GM23338 (cell line): ENCODE measurements around the gene RBM14. TPM values are rescaled to one million over a fixed set of nuclear protein-coding genes. Genes with fewer than 3 reads are reported as not detected.
"Not testable (repeated sequence)": the region's sequence is repeated elsewhere in the genome, so short reads cannot be mapped to it uniquely, and the experiment has no call there.

Source experiments
- ATAC-seq: fragments of 200-7000 bp; cut with Tn5 transposase; 3 replicates; pipeline ENCODE4 v1.9.1; 2020
- DNase-seq: peaks from one replicate; pipeline ENCODE4 v3.0.0-alpha.2; 2015; ENCODE audit warnings: low spot score
- H2AFZ ChIP-seq: fragments of 200-600 bp; sonication (generic); 2 replicates; pipeline ENCODE4 v1.8.0; 2016; ENCODE audit warnings: antibody characterized with exemption, mild to moderate bottlenecking, moderate library complexity
- H3F3A ChIP-seq: fragments of 200-600 bp; sonication (generic); replicated peaks from 2 replicates; pipeline ENCODE4 v1.8.0; 2017; ENCODE audit warnings: antibody characterized with exemption, mixed run types, low read depth
- H3K27ac ChIP-seq: fragments of 200-600 bp; sonication (generic); 2 replicates; pipeline ENCODE4 v1.6.1; 2016; ENCODE audit warnings: low read depth
- H3K27me3 ChIP-seq: fragments of 200-600 bp; sonication (generic); 2 replicates; pipeline ENCODE4 v1.8.0; 2016; ENCODE audit warnings: mild to moderate bottlenecking, mixed run types, moderate library complexity; ENCODE audit not compliant: insufficient read depth
- H3K36me3 ChIP-seq: fragments of 200-600 bp; sonication (generic); 2 replicates; pipeline ENCODE4 v1.8.0; 2016; ENCODE audit warnings: mild to moderate bottlenecking; ENCODE audit not compliant: insufficient read depth
- H3K4me1 ChIP-seq: fragments of 200-600 bp; sonication (generic); 2 replicates; pipeline ENCODE4 v1.8.0; 2016; ENCODE audit warnings: mild to moderate bottlenecking, moderate library complexity; ENCODE audit not compliant: insufficient read depth
- H3K4me2 ChIP-seq: fragments of 200-600 bp; sonication (generic); 2 replicates; pipeline ENCODE4 v1.7.1; 2017; ENCODE audit warnings: mixed run types
- H3K4me3 ChIP-seq: fragments of 200-600 bp; sonication (generic); 2 replicates; pipeline ENCODE4 v1.6.1; 2016; ENCODE audit warnings: mixed run types
- H3K79me2 ChIP-seq: fragments of 200-600 bp; sonication (generic); replicated peaks from 2 replicates; pipeline ENCODE4 v1.8.0; 2017; ENCODE audit warnings: mild to moderate bottlenecking; ENCODE audit not compliant: insufficient read depth
- H3K9me2 ChIP-seq: fragments of 200-600 bp; sonication (generic); 2 replicates; pipeline ENCODE4 v1.8.0; 2017; ENCODE audit not compliant: insufficient read depth
- H4K20me1 ChIP-seq: fragments of 200-600 bp; sonication (generic); replicated peaks from 2 replicates; pipeline ENCODE4 v1.8.0; 2017; ENCODE audit warnings: mild to moderate bottlenecking; ENCODE audit not compliant: insufficient read depth
- H3K27ac Mint-ChIP-seq: 2 replicates; pipeline ENCODE4 v1.8.0; 2020; ENCODE audit warnings: inconsistent platforms, mild to moderate bottlenecking, moderate library complexity, mixed read lengths
- H3K27me3 Mint-ChIP-seq: 3 replicates; pipeline ENCODE4 v1.8.0; 2022; ENCODE audit warnings: low read depth, mild to moderate bottlenecking, moderate library complexity, mixed read lengths, inconsistent platforms; ENCODE audit not compliant: insufficient read depth, poor library complexity
- H3K36me3 Mint-ChIP-seq: 3 replicates; pipeline ENCODE4 v1.8.0; 2021; ENCODE audit warnings: low read depth, mild to moderate bottlenecking, inconsistent platforms, moderate library complexity, mixed read lengths
- H3K4me1 Mint-ChIP-seq: 3 replicates; pipeline ENCODE4 v1.8.0; 2020; ENCODE audit warnings: mild to moderate bottlenecking, inconsistent platforms, mixed read lengths
- H3K4me3 Mint-ChIP-seq: 3 replicates; pipeline ENCODE4 v1.8.0; 2021; ENCODE audit warnings: moderate library complexity, mild to moderate bottlenecking, inconsistent platforms, mixed read lengths
- H3K9me3 Mint-ChIP-seq: 3 replicates; pipeline ENCODE4 v1.8.0; 2020; ENCODE audit warnings: moderate library complexity, mild to moderate bottlenecking, inconsistent platforms, mixed read lengths
- EZH2phosphoT487 ChIP-seq: fragments of 200-600 bp; sonication (generic); IDR thresholded peaks from one replicate; pipeline ENCODE4 v1.8.1; 2018; ENCODE audit warnings: antibody characterized with exemption; ENCODE audit not compliant: unreplicated experiment
- JUNB ChIP-seq: IDR thresholded peaks from one replicate; pipeline ENCODE4 v1.6.1; 2016; ENCODE audit warnings: antibody characterized with exemption; ENCODE audit not compliant: unreplicated experiment
- POLR2AphosphoS5 ChIP-seq: IDR thresholded peaks from 2 replicates; pipeline ENCODE4 v1.6.1; 2016; ENCODE audit warnings: antibody characterized with exemption, low read depth
- STAT1 ChIP-seq: IDR thresholded peaks from one replicate; pipeline ENCODE4 v1.6.1; 2016; ENCODE audit warnings: antibody characterized with exemption; ENCODE audit not compliant: unreplicated experiment
- ZNF114 ChIP-seq: fragments of 250-450 bp; sonication (Bioruptor Pico); IDR thresholded peaks from 2 replicates; pipeline ENCODE4 v1.5.0; 2020; ENCODE audit warnings: mild to moderate bottlenecking, moderate library complexity
- ZNF331 ChIP-seq: fragments of 250-450 bp; sonication (Bioruptor Pico); IDR thresholded peaks from 2 replicates; pipeline ENCODE4 v1.5.0; 2020; ENCODE audit warnings: low read depth, mild to moderate bottlenecking, moderate library complexity
- polyA plus RNA-seq: library from polyadenylated mRNA; unstranded; fragments of >200 nt; fragmentation: Nextera tagmentation; extraction: Ambion mirVana; gene quantifications from 2 replicates; pipeline ENCODE4 v1.2.1, GENCODE V29; 2016
- total RNA-seq: library from RNA; depleted of rRNA; stranded (reverse); fragments of >200 nt; shearing (Covaris generic); gene quantifications from 2 replicates; pipeline ENCODE4 v1.2.3, GENCODE V29; 2014
- TF ChIP-seq, protein P1 (sequence below): IDR thresholded peaks from one replicate; pipeline ENCODE4 v1.6.1; 2018; ENCODE audit warnings: antibody characterized with exemption; ENCODE audit not compliant: unreplicated experiment
- TF ChIP-seq, protein P2 (sequence below): fragments of 250-450 bp; sonication (Bioruptor Pico); IDR thresholded peaks from 2 replicates; pipeline ENCODE4 v1.5.0; 2020; ENCODE audit warnings: mild to moderate bottlenecking, moderate library complexity

RBM14 gene
- total and polyA plus RNA-seq, 2 experiments from 2014 or later: 45.4 to 83.5 TPM

DNA sequence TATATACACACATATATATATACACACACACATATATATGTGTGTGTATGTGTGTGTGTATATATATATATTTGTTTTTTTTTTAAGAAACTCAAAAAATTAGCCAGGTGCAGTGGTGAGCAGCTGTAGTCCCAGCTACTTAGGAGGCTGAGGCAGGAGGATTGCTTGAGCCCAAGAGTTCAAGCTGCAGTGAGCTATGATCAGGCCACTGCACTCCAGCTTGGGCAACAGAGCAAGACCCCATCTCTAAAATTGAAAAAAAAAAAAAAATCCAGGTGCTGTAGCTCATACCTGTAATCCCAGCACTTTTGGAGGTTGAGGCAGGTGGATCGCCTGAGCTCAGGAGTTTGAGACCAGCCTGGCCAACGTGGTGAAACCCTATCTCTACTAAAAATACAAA, 27.1 kb upstream of the RBM14 start:
- not testable (repeated sequence) for H3K27me3 ChIP-seq, H3K27ac ChIP-seq, H3K27ac Mint-ChIP-seq, H3K9me2 ChIP-seq, H3K36me3 ChIP-seq, H3K4me3 ChIP-seq, DNase-seq, H3K79me2 ChIP-seq, H2AFZ ChIP-seq, H3K4me3 Mint-ChIP-seq, H3K4me2 ChIP-seq, ATAC-seq, H4K20me1 ChIP-seq
- Mint-ChIP-seq H3K4me1 (peaks cover 12% of the 10 kb centered on the region), H3K27me3 (peaks cover 21% of the 10 kb centered on the region), H3K9me3 (peaks cover 60% of the 10 kb centered on the region), H3K36me3 (peaks cover 28% of the 10 kb centered on the region)
- Histone ChIP-seq H3F3A (0 out of 2 replicates have a peak, but pooled peaks cover 10% of the 10 kb centered on the region), H3K4me1 (peaks cover 10% of the 10 kb centered on the region; the same call in 1 of the 2 replicates)

DNA sequence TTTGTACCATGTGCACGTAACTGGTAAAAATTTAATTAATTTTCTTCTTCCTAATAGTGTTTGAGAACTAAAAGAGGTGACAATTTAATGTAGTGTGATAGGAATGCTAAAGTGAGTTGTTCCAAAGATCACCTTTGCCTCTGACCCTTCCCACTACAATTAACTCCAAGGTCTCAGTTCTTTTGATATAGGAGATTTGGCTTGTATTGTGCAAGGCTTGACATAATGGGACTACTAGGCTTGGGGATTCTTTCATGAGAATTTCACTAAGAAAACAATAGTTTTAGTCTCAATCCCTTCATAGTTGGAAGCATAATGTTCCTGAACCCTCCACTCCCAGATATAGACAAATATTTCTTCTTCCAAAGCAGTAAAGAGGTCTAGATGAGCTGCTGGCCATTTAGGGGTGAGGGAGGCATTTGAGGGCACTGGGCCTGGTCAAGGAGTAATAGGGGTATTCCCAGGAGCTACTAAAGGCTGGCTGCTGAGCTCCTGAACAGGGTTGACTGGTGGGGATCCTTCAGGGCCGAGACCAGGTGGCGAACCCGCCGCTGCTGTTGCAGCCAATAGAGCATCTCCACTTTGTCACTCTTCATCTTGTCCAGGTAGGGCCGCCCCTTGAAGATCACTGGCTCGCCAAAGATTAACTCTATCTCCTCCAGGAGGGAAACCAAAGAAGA, 26.3 kb upstream of the RBM14 start:
- Histone ChIP-seq H3F3A (0 out of 2 replicates have a peak, but pooled peaks cover 10% of the 10 kb centered on the region), H3K27me3 (0 out of 2 replicates have a peak, but pooled peaks cover 7% of the 10 kb centered on the region), H3K4me3 (no peak overlapping the region), H3K79me2 (no peaks in the 10 kb centered on the region; the same call in 1 of the 2 replicates), H2AFZ (no peak overlapping the region), H3K27ac (no peak overlapping the region), H4K20me1 (no peaks in the 10 kb centered on the region), H3K4me1 (peaks cover 10% of the 10 kb centered on the region; the same call in 1 of the 2 replicates), H3K4me2 (no peak overlapping the region), H3K36me3 (no peaks in the 10 kb centered on the region; the same call in 1 of the 2 replicates), H3K9me2 (no peaks in the 10 kb centered on the region)
- DNase-seq (no peak), ATAC-seq (no peak)
- Mint-ChIP-seq H3K4me1 (peaks cover 12% of the 10 kb centered on the region), H3K27me3 (peaks cover 21% of the 10 kb centered on the region), H3K4me3 (no peak overlapping the region), H3K36me3 (peaks cover 25% of the 10 kb centered on the region), H3K9me3 (peaks cover 55% of the 10 kb centered on the region), H3K27ac (no peak overlapping the region)
- TF ChIP-seq, protein P1, sequence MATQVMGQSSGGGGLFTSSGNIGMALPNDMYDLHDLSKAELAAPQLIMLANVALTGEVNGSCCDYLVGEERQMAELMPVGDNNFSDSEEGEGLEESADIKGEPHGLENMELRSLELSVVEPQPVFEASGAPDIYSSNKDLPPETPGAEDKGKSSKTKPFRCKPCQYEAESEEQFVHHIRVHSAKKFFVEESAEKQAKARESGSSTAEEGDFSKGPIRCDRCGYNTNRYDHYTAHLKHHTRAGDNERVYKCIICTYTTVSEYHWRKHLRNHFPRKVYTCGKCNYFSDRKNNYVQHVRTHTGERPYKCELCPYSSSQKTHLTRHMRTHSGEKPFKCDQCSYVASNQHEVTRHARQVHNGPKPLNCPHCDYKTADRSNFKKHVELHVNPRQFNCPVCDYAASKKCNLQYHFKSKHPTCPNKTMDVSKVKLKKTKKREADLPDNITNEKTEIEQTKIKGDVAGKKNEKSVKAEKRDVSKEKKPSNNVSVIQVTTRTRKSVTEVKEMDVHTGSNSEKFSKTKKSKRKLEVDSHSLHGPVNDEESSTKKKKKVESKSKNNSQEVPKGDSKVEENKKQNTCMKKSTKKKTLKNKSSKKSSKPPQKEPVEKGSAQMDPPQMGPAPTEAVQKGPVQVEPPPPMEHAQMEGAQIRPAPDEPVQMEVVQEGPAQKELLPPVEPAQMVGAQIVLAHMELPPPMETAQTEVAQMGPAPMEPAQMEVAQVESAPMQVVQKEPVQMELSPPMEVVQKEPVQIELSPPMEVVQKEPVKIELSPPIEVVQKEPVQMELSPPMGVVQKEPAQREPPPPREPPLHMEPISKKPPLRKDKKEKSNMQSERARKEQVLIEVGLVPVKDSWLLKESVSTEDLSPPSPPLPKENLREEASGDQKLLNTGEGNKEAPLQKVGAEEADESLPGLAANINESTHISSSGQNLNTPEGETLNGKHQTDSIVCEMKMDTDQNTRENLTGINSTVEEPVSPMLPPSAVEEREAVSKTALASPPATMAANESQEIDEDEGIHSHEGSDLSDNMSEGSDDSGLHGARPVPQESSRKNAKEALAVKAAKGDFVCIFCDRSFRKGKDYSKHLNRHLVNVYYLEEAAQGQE: no peak
- TF ChIP-seq ZNF331 (CRISPR knock-in tag) (no peak), ZNF114 (CRISPR knock-in tag) (no peak), EZH2phosphoT487 (no peak), JUNB (no peak), POLR2AphosphoS5 (no peak), STAT1 (no peak)
- TF ChIP-seq, protein P2, sequence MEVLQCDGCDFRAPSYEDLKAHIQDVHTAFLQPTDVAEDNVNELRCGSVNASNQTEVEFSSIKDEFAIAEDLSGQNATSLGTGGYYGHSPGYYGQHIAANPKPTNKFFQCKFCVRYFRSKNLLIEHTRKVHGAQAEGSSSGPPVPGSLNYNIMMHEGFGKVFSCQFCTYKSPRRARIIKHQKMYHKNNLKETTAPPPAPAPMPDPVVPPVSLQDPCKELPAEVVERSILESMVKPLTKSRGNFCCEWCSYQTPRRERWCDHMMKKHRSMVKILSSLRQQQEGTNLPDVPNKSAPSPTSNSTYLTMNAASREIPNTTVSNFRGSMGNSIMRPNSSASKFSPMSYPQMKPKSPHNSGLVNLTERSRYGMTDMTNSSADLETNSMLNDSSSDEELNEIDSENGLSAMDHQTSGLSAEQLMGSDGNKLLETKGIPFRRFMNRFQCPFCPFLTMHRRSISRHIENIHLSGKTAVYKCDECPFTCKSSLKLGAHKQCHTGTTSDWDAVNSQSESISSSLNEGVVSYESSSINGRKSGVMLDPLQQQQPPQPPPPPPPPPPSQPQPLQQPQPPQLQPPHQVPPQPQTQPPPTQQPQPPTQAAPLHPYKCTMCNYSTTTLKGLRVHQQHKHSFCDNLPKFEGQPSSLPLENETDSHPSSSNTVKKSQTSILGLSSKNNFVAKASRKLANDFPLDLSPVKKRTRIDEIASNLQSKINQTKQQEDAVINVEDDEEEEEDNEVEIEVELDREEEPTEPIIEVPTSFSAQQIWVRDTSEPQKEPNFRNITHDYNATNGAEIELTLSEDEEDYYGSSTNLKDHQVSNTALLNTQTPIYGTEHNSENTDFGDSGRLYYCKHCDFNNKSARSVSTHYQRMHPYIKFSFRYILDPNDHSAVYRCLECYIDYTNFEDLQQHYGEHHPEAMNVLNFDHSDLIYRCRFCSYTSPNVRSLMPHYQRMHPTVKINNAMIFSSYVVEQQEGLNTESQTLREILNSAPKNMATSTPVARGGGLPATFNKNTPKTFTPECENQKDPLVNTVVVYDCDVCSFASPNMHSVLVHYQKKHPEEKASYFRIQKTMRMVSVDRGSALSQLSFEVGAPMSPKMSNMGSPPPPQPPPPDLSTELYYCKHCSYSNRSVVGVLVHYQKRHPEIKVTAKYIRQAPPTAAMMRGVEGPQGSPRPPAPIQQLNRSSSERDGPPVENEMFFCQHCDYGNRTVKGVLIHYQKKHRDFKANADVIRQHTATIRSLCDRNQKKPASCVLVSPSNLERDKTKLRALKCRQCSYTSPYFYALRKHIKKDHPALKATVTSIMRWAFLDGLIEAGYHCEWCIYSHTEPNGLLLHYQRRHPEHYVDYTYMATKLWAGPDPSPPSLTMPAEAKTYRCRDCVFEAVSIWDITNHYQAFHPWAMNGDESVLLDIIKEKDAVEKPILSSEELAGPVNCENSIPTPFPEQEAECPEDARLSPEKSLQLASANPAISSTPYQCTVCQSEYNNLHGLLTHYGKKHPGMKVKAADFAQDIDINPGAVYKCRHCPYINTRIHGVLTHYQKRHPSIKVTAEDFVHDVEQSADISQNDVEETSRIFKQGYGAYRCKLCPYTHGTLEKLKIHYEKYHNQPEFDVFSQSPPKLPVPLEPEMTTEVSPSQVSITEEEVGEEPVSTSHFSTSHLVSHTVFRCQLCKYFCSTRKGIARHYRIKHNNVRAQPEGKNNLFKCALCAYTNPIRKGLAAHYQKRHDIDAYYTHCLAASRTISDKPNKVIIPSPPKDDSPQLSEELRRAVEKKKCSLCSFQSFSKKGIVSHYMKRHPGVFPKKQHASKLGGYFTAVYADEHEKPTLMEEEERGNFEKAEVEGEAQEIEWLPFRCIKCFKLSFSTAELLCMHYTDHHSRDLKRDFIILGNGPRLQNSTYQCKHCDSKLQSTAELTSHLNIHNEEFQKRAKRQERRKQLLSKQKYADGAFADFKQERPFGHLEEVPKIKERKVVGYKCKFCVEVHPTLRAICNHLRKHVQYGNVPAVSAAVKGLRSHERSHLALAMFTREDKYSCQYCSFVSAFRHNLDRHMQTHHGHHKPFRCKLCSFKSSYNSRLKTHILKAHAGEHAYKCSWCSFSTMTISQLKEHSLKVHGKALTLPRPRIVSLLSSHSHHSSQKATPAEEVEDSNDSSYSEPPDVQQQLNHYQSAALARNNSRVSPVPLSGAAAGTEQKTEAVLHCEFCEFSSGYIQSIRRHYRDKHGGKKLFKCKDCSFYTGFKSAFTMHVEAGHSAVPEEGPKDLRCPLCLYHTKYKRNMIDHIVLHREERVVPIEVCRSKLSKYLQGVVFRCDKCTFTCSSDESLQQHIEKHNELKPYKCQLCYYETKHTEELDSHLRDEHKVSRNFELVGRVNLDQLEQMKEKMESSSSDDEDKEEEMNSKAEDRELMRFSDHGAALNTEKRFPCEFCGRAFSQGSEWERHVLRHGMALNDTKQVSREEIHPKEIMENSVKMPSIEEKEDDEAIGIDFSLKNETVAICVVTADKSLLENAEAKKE: no peak
